Panc1 (cell line): ENCODE measurements around the gene SETD5.

Experiments used
- CTCF ChIP-seq: fragments of 450-650 bp; IDR thresholded peaks from 2 replicates; pipeline ENCODE4 v1.5.1; 2017; ENCODE audit warnings: mild to moderate bottlenecking
- POLR2AphosphoS5 ChIP-seq: IDR thresholded peaks from 2 replicates; pipeline ENCODE4 v1.6.1; 2012; ENCODE audit warnings: mild to moderate bottlenecking, low read depth, low read length, moderate library complexity
- SIN3A ChIP-seq: IDR thresholded peaks from 2 replicates; pipeline ENCODE4 v1.6.1; 2012; ENCODE audit warnings: low read depth, mild to moderate bottlenecking, low read length, moderate library complexity, borderline replicate concordance; ENCODE audit not compliant: insufficient read depth
- TCF7L2 ChIP-seq: IDR thresholded peaks from 2 replicates; pipeline ENCODE4 v1.6.1; 2011; ENCODE audit warnings: mild to moderate bottlenecking, low read depth, low read length, inconsistent platforms
- TF ChIP-seq, protein P1 (sequence below), 2 experiments: IDR thresholded peaks; 2 replicates each; pipeline ENCODE4 v1.6.1; 2011 to 2012; ENCODE audit warnings: low read depth in 2 of 2, control low read depth in 1 of 2, low read length in 1 of 2, mild to moderate bottlenecking in 1 of 2, moderate library complexity in 1 of 2; ENCODE audit not compliant: insufficient read depth in 1 of 2

DNA sequence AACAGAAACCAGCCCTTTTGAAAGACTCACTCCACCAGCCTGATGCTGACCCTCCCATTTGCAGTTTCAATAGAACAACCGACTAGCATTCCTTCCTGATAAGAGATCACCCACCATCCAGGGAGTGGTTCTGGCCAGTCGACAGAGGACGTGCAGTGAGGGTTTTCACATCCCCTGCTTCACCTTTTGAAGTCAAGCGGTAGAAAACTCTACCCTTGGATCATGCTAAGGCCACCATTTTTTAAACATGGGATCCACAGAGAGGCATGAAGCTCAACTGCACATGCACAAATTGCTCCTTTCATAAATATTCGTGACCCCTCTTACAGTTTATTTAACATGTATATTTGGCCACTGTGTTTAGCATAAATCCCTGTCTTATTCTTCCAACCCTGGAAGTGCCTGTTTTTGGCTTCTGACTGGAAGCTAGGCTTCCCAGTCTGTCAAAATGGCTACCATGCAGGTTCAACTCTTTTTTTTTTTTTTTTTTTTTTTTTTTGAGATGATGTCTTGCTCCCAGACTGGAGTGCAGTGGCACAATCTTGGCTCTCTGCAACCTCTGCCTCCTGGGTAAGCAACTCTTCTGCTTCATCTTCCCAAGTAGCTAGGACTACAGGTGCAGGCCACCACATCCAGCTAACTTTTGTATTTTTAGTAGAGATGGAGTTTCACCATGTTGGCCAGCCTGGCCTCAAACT, 35.6 kb upstream of the SETD5 start:
- TF ChIP-seq CTCF (no peak), POLR2AphosphoS5 (no peak), SIN3A (no peak), TCF7L2 (no peak)
- TF ChIP-seq, protein P1, sequence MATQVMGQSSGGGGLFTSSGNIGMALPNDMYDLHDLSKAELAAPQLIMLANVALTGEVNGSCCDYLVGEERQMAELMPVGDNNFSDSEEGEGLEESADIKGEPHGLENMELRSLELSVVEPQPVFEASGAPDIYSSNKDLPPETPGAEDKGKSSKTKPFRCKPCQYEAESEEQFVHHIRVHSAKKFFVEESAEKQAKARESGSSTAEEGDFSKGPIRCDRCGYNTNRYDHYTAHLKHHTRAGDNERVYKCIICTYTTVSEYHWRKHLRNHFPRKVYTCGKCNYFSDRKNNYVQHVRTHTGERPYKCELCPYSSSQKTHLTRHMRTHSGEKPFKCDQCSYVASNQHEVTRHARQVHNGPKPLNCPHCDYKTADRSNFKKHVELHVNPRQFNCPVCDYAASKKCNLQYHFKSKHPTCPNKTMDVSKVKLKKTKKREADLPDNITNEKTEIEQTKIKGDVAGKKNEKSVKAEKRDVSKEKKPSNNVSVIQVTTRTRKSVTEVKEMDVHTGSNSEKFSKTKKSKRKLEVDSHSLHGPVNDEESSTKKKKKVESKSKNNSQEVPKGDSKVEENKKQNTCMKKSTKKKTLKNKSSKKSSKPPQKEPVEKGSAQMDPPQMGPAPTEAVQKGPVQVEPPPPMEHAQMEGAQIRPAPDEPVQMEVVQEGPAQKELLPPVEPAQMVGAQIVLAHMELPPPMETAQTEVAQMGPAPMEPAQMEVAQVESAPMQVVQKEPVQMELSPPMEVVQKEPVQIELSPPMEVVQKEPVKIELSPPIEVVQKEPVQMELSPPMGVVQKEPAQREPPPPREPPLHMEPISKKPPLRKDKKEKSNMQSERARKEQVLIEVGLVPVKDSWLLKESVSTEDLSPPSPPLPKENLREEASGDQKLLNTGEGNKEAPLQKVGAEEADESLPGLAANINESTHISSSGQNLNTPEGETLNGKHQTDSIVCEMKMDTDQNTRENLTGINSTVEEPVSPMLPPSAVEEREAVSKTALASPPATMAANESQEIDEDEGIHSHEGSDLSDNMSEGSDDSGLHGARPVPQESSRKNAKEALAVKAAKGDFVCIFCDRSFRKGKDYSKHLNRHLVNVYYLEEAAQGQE (IDR thresholded peaks at IDR 0.05; ENCODE audit: insufficient read depth in 1 of 2, low read depth in 2 of 2, low read length in 1 of 2), result no peak
